SU-DHL-6 (cell line): ENCODE measurements around the gene MBOAT7.

Experiments used
- H2AFZ ChIP-seq: fragments of 200-600 bp; sonication (generic); 2 replicates; pipeline ENCODE4 v1.6.1; 2014; ENCODE audit warnings: low read depth, mild to moderate bottlenecking, moderate library complexity, mixed read lengths, antibody characterized with exemption, low read length; ENCODE audit not compliant: severe bottlenecking
- H3F3A ChIP-seq: fragments of 200-600 bp; shearing (Covaris generic); 2 replicates; pipeline ENCODE4 v1.6.0; 2016; ENCODE audit warnings: antibody characterized with exemption, mild to moderate bottlenecking; ENCODE audit not compliant: insufficient read depth
- H3K27ac ChIP-seq: fragments of 200-600 bp; sonication (generic); 2 replicates; pipeline ENCODE4 v1.5.1; 2016; ENCODE audit warnings: low read depth, mild to moderate bottlenecking, low read length, moderate library complexity, mixed read lengths
- H3K27me3 ChIP-seq: fragments of 200-600 bp; sonication (generic), shearing (Covaris generic); 2 replicates; pipeline ENCODE4 v1.6.0; 2014; ENCODE audit warnings: mild to moderate bottlenecking, low read length
- H3K36me3 ChIP-seq: fragments of 200-600 bp; sonication (generic); 2 replicates; pipeline ENCODE4 v1.6.1; 2014; ENCODE audit warnings: mild to moderate bottlenecking, low read length, mixed read lengths
- H3K4me2 ChIP-seq: fragments of 300-600, 200-600 bp; shearing (Covaris generic), sonication (generic); 2 replicates; pipeline ENCODE4 v1.6.0; 2014; ENCODE audit warnings: low read length, low read depth, mild to moderate bottlenecking; ENCODE audit not compliant: poor library complexity, severe bottlenecking
- H3K4me3 ChIP-seq: fragments of 200-600 bp; sonication (generic); 2 replicates; pipeline ENCODE4 v1.5.1; 2014; ENCODE audit warnings: antibody characterized with exemption, low read length, mild to moderate bottlenecking, mixed read lengths; ENCODE audit not compliant: insufficient read depth, poor library complexity, severe bottlenecking
- H3K79me2 ChIP-seq: fragments of 200-600 bp; sonication (generic); 2 replicates; pipeline ENCODE4 v1.6.1; 2014; ENCODE audit warnings: mild to moderate bottlenecking, low read length, moderate library complexity; ENCODE audit not compliant: insufficient read depth
- H3K9ac ChIP-seq: fragments of 200-600 bp; sonication (generic); 2 replicates; pipeline ENCODE4 v1.7.0; 2014; ENCODE audit warnings: mild to moderate bottlenecking, low read length
- H3K9me2 ChIP-seq: fragments of 200-600 bp; sonication (generic); replicated peaks from 2 replicates; pipeline ENCODE4 v1.6.1; 2014; ENCODE audit warnings: low read length; ENCODE audit not compliant: insufficient read depth
- H3K9me3 ChIP-seq: fragments of 200-600 bp; sonication (generic); 2 replicates; pipeline ENCODE4 v1.6.1; 2014; ENCODE audit warnings: low read length, mixed read lengths; ENCODE audit not compliant: insufficient read depth
- H4K20me1 ChIP-seq: fragments of 200-600 bp; sonication (generic); 2 replicates; pipeline ENCODE4 v1.6.1; 2014; ENCODE audit warnings: low read depth, mild to moderate bottlenecking, antibody characterized with exemption, low read length, moderate library complexity, mixed read lengths
- CTCF ChIP-seq: fragments of 200-600 bp; sonication (generic); IDR thresholded peaks from one replicate; pipeline ENCODE4 v1.5.1; 2017; ENCODE audit warnings: antibody characterized with exemption, mild to moderate bottlenecking, low read length, moderate library complexity; ENCODE audit not compliant: insufficient read depth, poor library complexity, severe bottlenecking
- EZH2phosphoT487 ChIP-seq: fragments of 200-600 bp; sonication (generic), shearing (Covaris generic); conservative IDR thresholded peaks from 2 replicates; pipeline ENCODE4 v1.6.1; 2018; ENCODE audit warnings: mild to moderate bottlenecking, antibody characterized with exemption, low read length, moderate library complexity, mixed read lengths

Gene MBOAT7

GRCh38 chr19:54160854-54161253 is 28.5 kb downstream of the MBOAT7 start:
- peaks cover 15% of the 10 kb centered on the region; the same call in 1 of the 2 replicates for H3F3A ChIP-seq
- H3K27ac ChIP-seq: peak overlapping the region; percentile 37
- peak overlapping the region; percentile 78 for H3K4me3 ChIP-seq
- no peaks in the 10 kb centered on the region for H4K20me1 ChIP-seq
- TF ChIP-seq EZH2phosphoT487 (no peak), CTCF (no peak)
- no peaks in the 10 kb centered on the region for H3K79me2 ChIP-seq
- H3K4me2 ChIP-seq: peak overlapping the region; percentile 61
- no peaks in the 10 kb centered on the region for H3K27me3 ChIP-seq
- H3K9me2 ChIP-seq: no peaks in the 10 kb centered on the region
- H3K36me3 ChIP-seq: no peaks in the 10 kb centered on the region
- no peak overlapping the region for H2AFZ ChIP-seq
- H3K9me3 ChIP-seq: no peaks in the 10 kb centered on the region
- peak overlapping the region; percentile 73 for H3K9ac ChIP-seq

GRCh38 chr19:54160182-54160811 is 29.1 kb downstream of the MBOAT7 start:
- Histone ChIP-seq H3F3A (peaks cover 15% of the 10 kb centered on the region; the same call in 1 of the 2 replicates), H3K4me2 (peak overlapping the region; percentile 61), H3K9me3 (no peaks in the 10 kb centered on the region), H4K20me1 (no peaks in the 10 kb centered on the region), H2AFZ (peak overlapping the region; percentile 36), H3K27ac (peak overlapping the region; percentile 37), H3K9me2 (no peaks in the 10 kb centered on the region), H3K9ac (peak overlapping the region; percentile 73), H3K4me3 (peak overlapping the region; percentile 78), H3K36me3 (no peaks in the 10 kb centered on the region), H3K27me3 (no peaks in the 10 kb centered on the region), H3K79me2 (no peaks in the 10 kb centered on the region)
- TF ChIP-seq EZH2phosphoT487 (no peak), CTCF (no peak)

- Histone ChIP-seq H3K36me3 (no peaks in the 10 kb centered on the region), H2AFZ (peak within 1 kb of the TSS; percentile 36), H3K79me2 (no peaks in the 10 kb centered on the region), H3K9me3 (no peaks in the 10 kb centered on the region), H3K4me3 (peak within 1 kb of the TSS; percentile 78), H4K20me1 (no peaks in the 10 kb centered on the region), H3K27me3 (no peaks in the 10 kb centered on the region), H3K27ac (peak within 1 kb of the TSS; percentile 89), H3K9ac (peak within 1 kb of the TSS; percentile 73), H3F3A (peaks cover 17% of the 10 kb centered on the region; the same call in 1 of the 2 replicates), H3K4me2 (peak within 1 kb of the TSS; percentile 72), H3K9me2 (no peaks in the 10 kb centered on the region)
- TF ChIP-seq EZH2phosphoT487: no peak
- peak; percentile 19 for TF ChIP-seq CTCF
These were observed 29.8 kb downstream of the MBOAT7 start, which contains the start of gene LENG1 for GRCh38 chr19:54159352-54160181. Gene LENG1, minus strand, starts transcription at chr19:54159721. Its CDS starts 26 bp downstream, at chr19:54159695.
